Measurements from ENCODE around the gene ATP8B1.

- TF ChIP-seq TEAD4 (IDR thresholded peaks at IDR 0.05; ENCODE audit: low read depth, low read length) (no peak), CTCF (IDR thresholded peaks at IDR 0.05; ENCODE audit: control extremely low read depth in 1 of 3, insufficient read depth in 1 of 3, low read depth in 1 of 3, low read length in 3 of 3) (no peak), KDM5A (IDR thresholded peaks at IDR 0.05; ENCODE audit: low read length) (no peak), POLR2AphosphoS5 (IDR thresholded peaks at IDR 0.05; ENCODE audit: low read depth, low read length) (no peak), USF2 (IDR thresholded peaks at IDR 0.05; ENCODE audit: low read length) (no peak), ZNF274 (IDR thresholded peaks at IDR 0.05; ENCODE audit: borderline replicate concordance, extremely low read depth, low read length) (no peak), EP300 (IDR thresholded peaks at IDR 0.05; ENCODE audit: borderline replicate concordance in 1 of 2, low read depth in 2 of 2, low read length in 2 of 2) (no peak), MAFK (IDR thresholded peaks at IDR 0.05; ENCODE audit: low read depth, low read length) (no peak), GTF2F1 (IDR thresholded peaks at IDR 0.05; ENCODE audit: borderline replicate concordance, low read depth, low read length) (no peak), TAF1 (IDR thresholded peaks at IDR 0.05; ENCODE audit: low read depth, low read length) (no peak), PHF8 (conservative IDR thresholded peaks at IDR 0.05; ENCODE audit: low read depth, low read length) (no peak), CEBPB (IDR thresholded peaks at IDR 0.05; ENCODE audit: low read depth, low read length) (no peak), ATF2 (IDR thresholded peaks at IDR 0.05; ENCODE audit: low read length) (no peak), EZH2 (IDR thresholded peaks at IDR 0.05; ENCODE audit: low read depth, low read length, severe bottlenecking) (no peak)
These were observed 199.2 kb downstream of the ATP8B1 start for GRCh38 chr18:57603871-57604270.

Data from H1 (cell line).